ENCODE measurements around the gene VCAN.

VCAN gene

GRCh38 chr5:83469075-83469474 is 2.5 kb upstream of the VCAN start:
- DNase-seq = no peak

GRCh38 chr5:83470526-83471404 is 779 bp upstream of the VCAN start:
- DNase-seq = no peak

DNA sequence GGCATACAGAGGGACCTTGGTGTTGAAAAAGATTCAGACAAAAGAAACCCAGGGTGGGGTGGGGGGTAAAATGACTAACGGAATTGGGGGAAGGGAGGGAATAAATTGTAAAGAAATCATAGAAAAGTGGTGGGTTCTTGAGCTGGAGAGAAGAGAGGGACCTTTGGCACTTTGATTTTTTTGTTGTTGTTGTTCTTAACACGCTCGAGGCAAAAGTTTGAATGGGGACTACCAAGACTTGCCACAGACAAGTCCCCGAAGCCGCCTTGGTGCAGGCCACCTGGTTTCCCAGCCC is 616 bp downstream of the VCAN start:
- DNase-seq = no peak

DNA sequence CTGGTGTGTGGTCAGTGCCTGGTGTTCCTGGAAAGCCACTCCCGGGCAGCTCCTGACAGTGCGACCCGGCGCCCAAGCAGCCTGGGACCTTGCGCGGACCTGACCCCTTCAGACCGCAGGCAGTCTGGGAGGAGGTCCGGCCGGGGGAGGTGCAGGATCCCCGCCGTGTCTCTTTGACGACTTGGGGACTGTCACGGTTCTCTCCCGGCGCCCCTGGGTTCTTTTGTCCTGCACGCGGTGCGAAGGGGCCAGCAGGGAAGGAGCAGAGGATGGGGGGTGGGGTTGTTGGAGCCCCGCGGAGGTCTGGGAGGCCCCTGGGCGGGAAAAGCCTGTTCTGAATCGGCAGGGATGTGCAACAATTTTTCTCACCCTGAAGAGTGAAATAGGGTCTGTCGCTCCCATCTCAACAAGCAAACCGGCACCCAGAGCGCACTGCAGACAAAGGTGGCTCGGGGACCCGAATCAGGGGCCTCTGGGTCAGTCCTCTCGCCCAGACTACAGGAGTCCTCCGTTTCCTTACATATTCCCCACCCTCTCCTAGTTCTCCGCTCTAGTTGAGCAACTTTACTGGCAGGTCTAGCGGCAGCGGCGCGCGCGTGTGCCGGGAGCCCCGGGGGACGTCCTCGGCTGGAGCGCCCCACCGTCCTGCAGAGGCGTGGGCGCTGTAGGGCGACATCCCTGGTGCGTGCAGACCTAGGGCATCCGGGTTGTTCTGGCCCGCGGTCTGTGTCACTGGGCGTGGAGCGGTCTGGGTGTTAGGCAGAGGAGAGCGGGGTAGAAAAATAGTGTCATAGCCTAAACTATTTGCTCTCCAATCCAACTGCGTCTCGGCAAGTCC is 1.2 kb downstream of the VCAN start:
- DNase-seq = no peak

GRCh38 chr5:83473346-83474160 is 2.0 kb downstream of the VCAN start:
- peak; percentile 91 for DNase-seq

DNA sequence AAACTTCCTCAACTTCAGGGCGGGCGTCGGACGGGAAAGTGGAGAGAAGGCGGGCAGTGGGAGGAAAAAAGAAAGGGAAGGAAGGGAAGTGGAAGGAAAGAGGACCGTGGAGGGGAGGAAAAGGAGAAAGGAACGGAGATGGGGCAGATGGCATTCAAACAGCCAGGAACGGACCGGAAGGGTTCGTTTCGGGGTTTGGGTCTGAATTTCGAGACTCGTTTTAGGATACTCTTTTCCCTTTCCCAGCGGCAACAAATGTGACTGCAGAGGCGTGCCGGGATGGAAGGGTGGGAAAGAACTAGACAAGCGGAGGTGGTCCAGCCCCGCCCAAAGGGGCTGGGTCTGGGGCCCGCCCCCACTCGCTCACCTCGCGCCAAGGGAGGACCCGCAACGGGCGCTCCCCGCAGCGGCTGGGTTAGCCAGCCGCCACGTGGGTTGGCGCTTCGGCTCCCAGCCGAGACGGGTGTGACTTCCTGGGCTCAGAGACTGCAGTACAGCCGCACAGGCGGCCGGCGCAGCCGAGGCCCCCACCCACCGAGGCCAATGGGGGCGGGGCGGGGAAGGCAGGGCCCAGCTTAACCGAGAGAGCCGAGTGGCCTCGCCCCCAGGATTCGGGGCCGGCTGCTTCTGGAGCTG is 2.7 kb downstream of the VCAN start:
- peak; percentile 87 for DNase-seq

DNA sequence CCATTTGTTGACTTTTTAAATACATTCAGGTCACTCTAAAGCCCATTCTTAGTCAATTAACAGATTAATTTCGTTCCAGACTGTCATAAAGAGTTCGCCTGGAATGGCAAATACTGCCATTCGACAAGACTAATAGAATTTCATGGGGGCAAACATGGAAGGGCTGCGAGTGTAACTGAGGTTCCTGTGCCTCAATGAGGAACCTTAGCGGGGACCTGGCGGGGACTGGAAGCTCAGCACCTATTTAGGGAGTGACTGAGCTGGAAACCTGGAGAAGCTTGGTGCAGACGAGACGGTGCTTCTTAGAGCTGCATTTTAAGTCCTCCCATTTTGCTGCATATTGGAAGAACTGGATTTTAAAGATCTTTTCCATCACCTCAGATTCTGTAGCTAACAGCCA is 3.4 kb downstream of the VCAN start:
- DNase-seq = no peak

GRCh38 chr5:83475391-83475863 is 3.9 kb downstream of the VCAN start:
- DNase-seq = peak; percentile 85

DNA sequence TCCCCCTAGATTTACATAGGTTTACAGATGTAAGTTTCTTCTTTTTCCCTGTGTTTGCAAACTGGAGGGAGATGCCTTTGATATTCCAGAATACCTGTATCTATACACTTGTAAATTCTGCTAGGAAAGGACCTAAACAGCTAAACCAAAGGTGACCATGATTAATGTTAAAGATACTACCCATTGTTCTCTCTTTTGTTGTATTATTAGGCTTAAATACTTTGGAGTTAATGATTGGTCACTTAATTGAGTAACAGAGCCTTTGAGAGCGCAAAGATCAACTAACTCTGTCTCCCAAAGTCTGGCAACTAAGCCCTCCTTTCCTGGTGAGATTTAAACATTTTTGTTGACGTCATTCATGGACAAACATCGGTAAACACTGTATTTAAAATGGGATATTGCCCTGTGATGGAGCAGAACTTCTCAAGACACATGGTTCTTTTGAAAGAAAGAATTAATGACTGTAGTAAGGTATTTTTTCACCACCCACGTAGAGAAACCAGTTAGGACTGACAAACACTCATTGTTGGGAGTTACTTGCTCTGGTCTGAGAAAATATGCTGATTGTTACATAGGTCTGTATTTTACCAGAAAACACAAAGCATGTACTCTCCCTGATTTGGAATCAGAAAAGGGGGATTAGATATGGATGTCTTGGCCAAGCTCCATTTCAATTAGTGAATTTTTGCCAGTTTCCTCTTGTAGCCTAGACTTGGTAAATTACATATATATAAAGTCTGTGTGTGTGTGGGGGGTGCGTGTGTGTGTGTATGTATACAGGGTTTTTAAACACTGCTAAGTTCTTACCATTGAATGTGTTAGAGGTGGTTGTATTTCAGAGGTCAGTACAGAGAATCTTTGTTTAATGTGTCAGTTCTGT is 4.6 kb downstream of the VCAN start:
- DNase-seq = no peak

DNA sequence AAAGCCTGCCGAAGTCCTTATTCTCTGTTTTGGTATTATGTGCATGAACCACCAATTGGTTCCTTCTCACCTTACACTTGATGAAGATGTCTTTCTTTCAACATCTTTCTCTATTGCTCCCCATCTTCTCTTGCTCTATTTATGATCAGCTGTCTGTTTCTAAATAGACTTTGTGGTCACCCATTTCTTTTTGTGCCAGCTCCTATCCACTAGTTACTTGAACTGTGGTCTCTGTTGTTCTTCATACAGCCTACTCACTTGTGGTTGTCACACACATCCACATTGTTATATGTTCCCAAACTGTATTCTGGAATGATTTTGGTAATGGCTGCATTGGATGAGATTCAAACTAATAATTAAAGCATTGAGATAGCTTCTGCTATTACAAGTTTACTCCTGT is 11.4 kb downstream of the VCAN start:
- no peak for DNase-seq

DNA sequence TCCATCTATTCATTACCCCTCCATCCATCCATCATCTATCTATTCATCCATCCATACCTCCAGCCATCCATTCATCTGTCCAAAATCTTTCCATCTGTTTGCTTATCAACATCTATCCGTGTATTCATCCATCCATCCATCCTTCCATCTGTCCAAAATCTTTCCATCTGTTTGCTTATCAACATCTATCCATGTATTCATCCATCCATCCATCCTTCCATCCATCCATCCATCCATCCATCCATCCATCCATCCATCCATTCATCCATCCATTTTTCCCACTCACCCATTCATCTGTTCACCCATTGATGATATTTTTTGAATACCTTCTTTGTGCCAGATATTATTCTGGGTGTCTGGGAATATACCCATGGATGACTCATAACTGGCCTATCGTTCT is 12.8 kb downstream of the VCAN start:
- DNase-seq = no peak

DNA sequence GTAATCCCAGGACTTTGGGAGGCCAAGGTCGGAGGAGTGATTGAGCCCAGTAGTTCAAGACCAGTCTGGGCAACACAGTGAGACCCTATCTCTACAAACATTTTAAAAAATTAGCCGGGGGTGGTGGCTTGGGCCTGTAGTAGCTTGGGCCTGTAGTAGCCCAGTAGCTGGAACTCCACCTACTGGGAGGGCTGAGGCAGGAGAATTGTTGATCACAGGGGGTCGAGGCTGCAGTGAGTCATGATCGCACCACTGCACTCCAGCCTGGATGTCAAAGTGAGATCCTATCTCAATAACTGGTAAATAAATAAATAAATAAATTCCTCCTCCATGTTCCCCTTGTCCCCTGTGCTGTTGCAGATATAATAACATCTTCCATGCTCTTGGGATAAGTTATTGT is 14.3 kb downstream of the VCAN start:
- no peak for DNase-seq

- DNase-seq = no peak
These were observed 15.6 kb downstream of the VCAN start for GRCh38 chr5:83487155-83487554.

DNA sequence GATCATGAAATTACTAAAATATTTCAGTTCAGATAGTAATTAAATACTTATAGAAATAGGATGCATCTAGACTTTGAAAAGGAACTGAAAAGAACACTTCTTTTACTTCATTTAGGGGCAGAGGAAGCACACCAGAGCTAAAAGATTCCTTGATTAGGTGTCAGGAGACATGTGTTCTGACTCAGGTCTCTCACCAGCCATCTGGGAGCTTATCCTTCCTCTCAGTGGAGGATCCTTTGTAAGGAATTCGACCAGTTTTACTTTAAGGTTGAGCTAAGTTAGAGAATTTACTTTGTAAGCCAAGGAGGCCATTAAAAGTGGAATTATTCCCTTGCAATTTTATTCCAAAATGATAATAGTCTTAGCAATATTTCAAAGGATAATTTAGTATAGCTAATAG is 16.7 kb downstream of the VCAN start:
- DNase-seq = no peak

DNA sequence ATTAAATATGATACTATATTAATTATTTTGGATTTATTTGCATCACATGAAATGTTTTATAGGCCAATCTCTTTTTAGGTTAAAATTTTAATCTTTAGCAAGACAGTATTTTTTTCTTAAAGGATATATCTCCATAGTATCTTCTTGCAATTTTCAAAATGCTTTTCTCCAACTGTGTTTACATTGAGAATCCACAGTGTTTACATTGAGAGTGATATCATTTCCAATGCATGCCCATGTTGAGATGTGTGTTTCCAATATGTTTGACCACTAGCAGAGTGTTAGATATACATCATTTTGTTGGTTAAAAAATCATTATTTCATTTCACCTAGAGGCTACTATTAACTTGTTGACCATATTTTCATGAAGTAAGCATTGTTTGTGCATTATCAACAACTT is 17.3 kb downstream of the VCAN start:
- DNase-seq = no peak

DNA sequence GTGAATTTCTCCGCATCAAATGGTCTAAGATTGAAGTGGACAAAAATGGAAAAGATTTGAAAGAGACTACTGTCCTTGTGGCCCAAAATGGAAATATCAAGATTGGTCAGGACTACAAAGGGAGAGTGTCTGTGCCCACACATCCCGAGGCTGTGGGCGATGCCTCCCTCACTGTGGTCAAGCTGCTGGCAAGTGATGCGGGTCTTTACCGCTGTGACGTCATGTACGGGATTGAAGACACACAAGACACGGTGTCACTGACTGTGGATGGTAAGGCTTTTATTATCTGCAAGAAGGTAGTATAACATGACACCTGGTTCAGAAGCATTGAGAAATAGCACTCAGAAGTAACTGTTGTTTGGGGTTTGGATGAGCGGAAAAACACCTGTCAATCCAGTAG is 18.7 kb downstream of the VCAN start:
- DNase-seq = no peak

GRCh38 chr5:83492331-83492730 is 20.8 kb downstream of the VCAN start:
- DNase-seq = no peak

GRCh38 chr5:83493644-83494043 is 22.1 kb downstream of the VCAN start:
- no peak for DNase-seq

DNA sequence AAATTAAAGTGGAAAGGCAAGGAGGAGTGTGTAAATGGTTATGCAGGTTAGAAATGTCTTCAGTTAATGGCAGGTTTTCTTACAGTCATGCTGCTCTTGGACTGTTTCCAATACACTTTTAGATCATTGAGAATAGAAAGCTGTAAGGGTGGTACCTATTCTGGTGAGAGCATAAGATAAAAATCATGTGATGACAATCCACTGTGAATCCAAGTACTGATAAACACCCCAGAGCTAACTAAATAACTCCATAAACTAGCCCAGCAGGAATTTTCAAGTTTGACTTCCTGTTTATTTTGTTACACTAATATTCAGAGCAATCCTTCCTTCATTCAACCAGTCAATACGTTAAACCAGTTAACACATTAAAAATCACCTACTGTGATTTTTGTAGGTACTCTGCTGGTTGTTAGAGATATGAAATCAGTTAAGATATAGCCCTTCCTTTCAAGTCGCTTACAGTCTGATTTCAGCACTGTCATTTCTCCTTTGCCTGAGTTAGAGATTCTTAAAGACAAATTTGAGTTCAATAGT is 22.6 kb downstream of the VCAN start:
- DNase-seq = no peak

DNA sequence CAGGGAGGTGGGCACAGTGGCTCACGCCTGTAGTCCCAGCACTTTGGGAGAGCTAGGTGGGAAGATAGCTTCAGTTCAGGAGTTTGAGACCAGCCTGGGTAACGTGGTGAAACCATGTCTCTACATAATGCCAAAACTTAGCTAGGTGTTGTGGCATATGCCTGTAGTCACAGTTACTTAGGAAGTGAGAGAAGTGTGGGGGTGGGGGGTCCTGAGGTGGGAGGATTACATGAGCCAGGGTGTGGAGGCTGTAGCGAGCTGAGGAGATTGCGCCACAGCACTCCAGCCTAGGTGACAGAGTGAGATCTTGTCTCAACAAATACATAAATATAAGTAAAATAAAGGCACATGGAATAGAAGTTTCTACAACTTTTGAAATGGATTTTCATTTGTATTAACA is 23.1 kb downstream of the VCAN start:
- no peak for DNase-seq

DNA sequence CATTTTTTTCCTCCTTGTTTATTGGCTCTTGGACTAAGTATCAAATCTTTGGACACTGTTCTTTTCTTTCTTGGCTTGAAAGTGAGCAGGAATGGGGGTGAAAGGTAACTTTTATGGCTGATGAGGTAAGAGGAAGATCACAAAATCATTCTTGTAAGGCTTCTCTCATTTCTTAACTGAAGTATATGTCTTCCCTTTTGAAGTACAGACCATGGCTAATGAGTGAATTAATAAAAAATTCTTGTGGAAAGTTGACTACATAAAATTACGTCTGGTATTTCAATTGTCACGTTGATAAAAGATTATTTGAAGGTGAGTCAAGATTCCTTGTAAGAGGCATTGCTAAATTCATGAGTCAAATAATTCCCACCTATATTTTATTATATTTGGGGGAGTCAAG is 25.1 kb downstream of the VCAN start:
- DNase-seq = peak; percentile 16

GRCh38 chr5:83498585-83498984 is 27.0 kb downstream of the VCAN start:
- no peak for DNase-seq

Data from NCI-H226 (cell line).